BLaER1 (cell line): ENCODE results near the gene CCDC154.

Experiments
- H3K27ac ChIP-seq: shearing (Covaris generic); formaldehyde crosslinking; 2 replicates; pipeline ENCODE4 v1.8.1; 2022
- H3K27me3 ChIP-seq: shearing (Covaris generic); formaldehyde crosslinking; 2 replicates; pipeline ENCODE4 v1.8.1; 2022
- H3K36me3 ChIP-seq: shearing (Covaris generic); formaldehyde crosslinking; 2 replicates; pipeline ENCODE4 v1.8.1; 2022
- H3K4me1 ChIP-seq: shearing (Covaris generic); formaldehyde crosslinking; 2 replicates; pipeline ENCODE4 v1.8.1; 2022
- H3K4me2 ChIP-seq: shearing (Covaris generic); formaldehyde crosslinking; 2 replicates; pipeline ENCODE4 v1.8.1; 2022
- H3K4me3 ChIP-seq: shearing (Covaris generic); formaldehyde crosslinking; 2 replicates; pipeline ENCODE4 v1.8.1; 2022
- H3K9ac ChIP-seq: shearing (Covaris generic); formaldehyde crosslinking; 2 replicates; pipeline ENCODE4 v1.8.1; 2022
- H3K9me3 ChIP-seq: shearing (Covaris generic); formaldehyde crosslinking; 2 replicates; pipeline ENCODE4 v1.8.1; 2022
- H4K20me1 ChIP-seq: shearing (Covaris generic); formaldehyde crosslinking; 2 replicates; pipeline ENCODE4 v1.8.1; 2022
- Cebpa-rat ChIP-seq: shearing (Covaris generic); IDR thresholded peaks from 2 replicates; pipeline ENCODE4 v1.8.1; 2022

Gene CCDC154

GRCh38 chr16:1426734-1427471 is 17.5 kb downstream of the CCDC154 start:
- H3K27ac ChIP-seq: no peak overlapping the region
- H3K4me1 ChIP-seq: peaks cover 49% of the 10 kb centered on the region
- no peaks in the 10 kb centered on the region for H3K36me3 ChIP-seq
- TF ChIP-seq Cebpa-rat: no peak
- H3K9ac ChIP-seq: no peak overlapping the region
- no peaks in the 10 kb centered on the region for H3K9me3 ChIP-seq
- no peaks in the 10 kb centered on the region for H3K27me3 ChIP-seq
- no peaks in the 10 kb centered on the region for H4K20me1 ChIP-seq
- H3K4me2 ChIP-seq: no peak overlapping the region
- no peak overlapping the region for H3K4me3 ChIP-seq

DNA sequence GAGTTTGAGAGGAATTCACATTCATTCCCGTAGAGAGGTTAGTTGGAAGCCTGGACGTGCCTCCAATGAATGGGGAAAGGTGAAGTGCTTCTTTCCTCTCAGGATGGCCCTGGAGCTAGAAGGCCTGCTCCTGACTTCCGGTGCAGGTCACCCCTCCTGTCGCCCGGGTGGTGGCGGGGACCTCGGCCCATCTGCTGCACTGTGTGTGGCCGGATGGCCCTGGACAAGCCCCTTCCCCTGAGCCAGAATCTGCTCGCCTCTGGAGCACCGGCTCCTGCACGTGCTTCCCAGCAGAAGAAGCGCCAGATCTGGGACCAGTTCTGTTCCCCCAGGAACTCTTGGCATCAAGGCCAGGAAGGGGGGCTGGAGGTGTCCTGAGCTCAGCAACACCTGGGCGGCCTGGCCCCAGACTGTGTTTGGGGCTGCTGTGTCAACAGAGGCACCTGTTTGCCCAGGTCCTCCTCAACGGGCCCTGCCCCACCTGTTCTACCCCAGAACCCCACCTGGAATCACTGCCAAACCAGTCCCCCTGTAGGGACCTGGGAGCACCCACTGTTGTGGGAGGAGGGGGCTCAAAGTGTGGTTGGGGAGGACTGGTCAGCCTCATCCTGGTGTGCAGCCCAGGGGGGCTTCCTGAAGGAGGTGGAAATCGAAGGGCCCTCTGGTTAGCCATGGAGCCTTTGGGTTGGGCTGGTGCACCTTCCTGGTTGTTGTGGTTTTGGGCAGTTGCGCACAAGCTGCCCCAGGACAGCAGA is 18.6 kb downstream of the CCDC154 start:
- Histone ChIP-seq H3K9me3 (no peaks in the 10 kb centered on the region), H3K4me3 (no peak overlapping the region), H3K4me2 (no peak overlapping the region), H3K27ac (no peak overlapping the region), H3K9ac (no peak overlapping the region), H3K36me3 (no peaks in the 10 kb centered on the region), H3K4me1 (peaks cover 42% of the 10 kb centered on the region), H4K20me1 (no peaks in the 10 kb centered on the region), H3K27me3 (no peaks in the 10 kb centered on the region)
- TF ChIP-seq Cebpa-rat: no peak

- H3K9ac ChIP-seq: no peak overlapping the region
- no peak overlapping the region for H3K27ac ChIP-seq
- H3K36me3 ChIP-seq: no peaks in the 10 kb centered on the region
- no peaks in the 10 kb centered on the region for H3K9me3 ChIP-seq
- H3K4me1 ChIP-seq: peaks cover 34% of the 10 kb centered on the region
- no peak overlapping the region for H3K4me2 ChIP-seq
- no peak for TF ChIP-seq Cebpa-rat
- peaks cover 8% of the 10 kb centered on the region; the same call in 1 of the 2 replicates for H4K20me1 ChIP-seq
- no peak overlapping the region for H3K4me3 ChIP-seq
- no peaks in the 10 kb centered on the region for H3K27me3 ChIP-seq
These were observed 20.3 kb downstream of the CCDC154 start for GRCh38 chr16:1424028-1424427.

DNA sequence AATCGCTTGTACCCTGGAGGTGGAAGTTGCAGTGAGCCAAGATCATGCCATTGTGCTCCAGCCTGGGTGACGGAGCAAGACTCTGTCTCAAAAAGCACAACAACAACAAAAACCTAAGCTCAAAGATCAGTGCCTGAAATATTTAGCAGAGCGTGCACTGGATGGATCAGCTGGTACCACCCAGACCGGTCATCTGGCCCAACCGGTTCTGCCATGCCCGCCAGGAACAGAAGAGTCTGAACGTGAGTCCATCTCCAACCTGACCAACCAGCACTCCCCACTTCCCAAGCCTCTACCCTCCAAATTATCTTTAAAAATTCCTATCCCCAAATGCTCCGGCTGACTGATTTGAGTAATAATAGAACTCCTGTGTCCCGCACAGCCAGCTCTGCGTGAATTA is 22.3 kb downstream of the CCDC154 start:
- no peak overlapping the region for H3K4me3 ChIP-seq
- no peak for TF ChIP-seq Cebpa-rat

DNA sequence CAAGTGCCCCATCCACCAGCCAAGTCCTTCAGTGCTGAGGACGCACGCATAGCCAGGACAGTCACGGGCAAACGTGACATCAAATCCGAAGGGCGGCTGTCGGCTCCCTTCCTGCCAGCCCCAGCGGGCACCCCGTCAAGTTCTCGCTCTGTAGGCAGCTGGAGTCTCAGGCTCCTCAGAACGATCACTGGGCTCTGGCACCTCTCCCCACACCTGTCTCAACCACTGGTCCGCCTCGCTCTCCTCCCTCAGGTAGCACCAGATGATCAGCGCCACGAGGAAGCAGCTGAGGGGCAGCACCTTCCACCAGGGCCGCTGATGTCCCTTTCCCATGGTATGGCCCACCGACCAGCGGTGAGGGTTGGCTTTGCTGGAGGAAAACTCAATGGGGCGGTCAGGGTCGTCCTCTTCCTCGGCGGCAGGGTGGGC is 24.2 kb downstream of the CCDC154 start:
- Histone ChIP-seq H3K4me3 (peak overlapping the region; percentile 90), H3K27me3 (no peaks in the 10 kb centered on the region), H3K4me1 (peaks cover 35% of the 10 kb centered on the region)

More for the DNA sequence above, 22.3 kb downstream of the CCDC154 start:
- Histone ChIP-seq H3K27ac (0 out of 2 replicates have a peak overlapping the region, but pooled peaks have one; percentile 88), H4K20me1 (peaks cover 8% of the 10 kb centered on the region; the same call in 1 of the 2 replicates), H3K4me2 (no peak overlapping the region), H3K9ac (no peak overlapping the region), H3K9me3 (no peaks in the 10 kb centered on the region), H3K36me3 (peaks cover 13% of the 10 kb centered on the region), H3K27me3 (no peaks in the 10 kb centered on the region), H3K4me1 (peaks cover 36% of the 10 kb centered on the region)

GRCh38 chr16:1416521-1416941 is 27.8 kb downstream of the CCDC154 start:
- no peak overlapping the region for H3K9ac ChIP-seq
- no peaks in the 10 kb centered on the region for H3K9me3 ChIP-seq
- H3K27me3 ChIP-seq: no peaks in the 10 kb centered on the region
- no peak for TF ChIP-seq Cebpa-rat
- peaks cover 61% of the 10 kb centered on the region for H3K4me1 ChIP-seq
- no peak overlapping the region for H3K4me2 ChIP-seq
- H3K4me3 ChIP-seq: no peak overlapping the region
- H3K36me3 ChIP-seq: peaks cover 23% of the 10 kb centered on the region
- H4K20me1 ChIP-seq: peaks cover 34% of the 10 kb centered on the region
- H3K27ac ChIP-seq: no peak overlapping the region

More for the DNA sequence above, 24.2 kb downstream of the CCDC154 start:
- peak overlapping the region; percentile 94 for H3K9ac ChIP-seq
- H3K27ac ChIP-seq: peak overlapping the region; percentile 88
- TF ChIP-seq Cebpa-rat: no peak
- H3K9me3 ChIP-seq: no peaks in the 10 kb centered on the region
- peaks cover 13% of the 10 kb centered on the region for H3K36me3 ChIP-seq
- H4K20me1 ChIP-seq: peaks cover 8% of the 10 kb centered on the region; the same call in 1 of the 2 replicates
- H3K4me2 ChIP-seq: peak overlapping the region; percentile 99

- Histone ChIP-seq H3K4me2 (peak within 1 kb of the TSS; percentile 96), H3K27me3 (no peaks in the 10 kb centered on the region), H4K20me1 (peaks cover 46% of the 10 kb centered on the region), H3K36me3 (peaks cover 41% of the 10 kb centered on the region), H3K9ac (peak within 1 kb of the TSS; percentile 96), H3K4me3 (peak within 1 kb of the TSS; percentile 98), H3K27ac (peak within 1 kb of the TSS; percentile 96), H3K4me1 (peaks cover 65% of the 10 kb centered on the region), H3K9me3 (no peaks in the 10 kb centered on the region)
- TF ChIP-seq Cebpa-rat: no peak
These were observed 29.7 kb downstream of the CCDC154 start, which contains the start of gene UNKL for GRCh38 chr16:1414532-1415260. Gene UNKL, minus strand, starts transcription at chr16:1414704. Its CDS starts 13 bp downstream, at chr16:1414691.

GRCh38 chr16:1413684-1414531 is 30.4 kb downstream of the CCDC154 start:
- H3K27me3 ChIP-seq: no peaks in the 10 kb centered on the region
- H3K4me3 ChIP-seq: peak overlapping the region; percentile 98
- peaks cover 53% of the 10 kb centered on the region for H4K20me1 ChIP-seq
- H3K4me1 ChIP-seq: peaks cover 64% of the 10 kb centered on the region
- peak overlapping the region; percentile 96 for H3K27ac ChIP-seq
- peak overlapping the region; percentile 96 for H3K9ac ChIP-seq
- H3K9me3 ChIP-seq: no peaks in the 10 kb centered on the region
- H3K36me3 ChIP-seq: peaks cover 41% of the 10 kb centered on the region
- TF ChIP-seq Cebpa-rat: no peak
- H3K4me2 ChIP-seq: peak overlapping the region; percentile 96

- Histone ChIP-seq H3K9ac (0 out of 2 replicates have a peak overlapping the region, but pooled peaks have one; percentile 53), H3K27me3 (no peaks in the 10 kb centered on the region), H3K36me3 (peaks cover 32% of the 10 kb centered on the region), H4K20me1 (peaks cover 61% of the 10 kb centered on the region), H3K4me2 (peak overlapping the region; percentile 96), H3K9me3 (no peaks in the 10 kb centered on the region), H3K27ac (no peak overlapping the region), H3K4me1 (peaks cover 62% of the 10 kb centered on the region), H3K4me3 (no peak overlapping the region)
- no peak for TF ChIP-seq Cebpa-rat
These were observed 31.5 kb downstream of the CCDC154 start for GRCh38 chr16:1412847-1413246.
